Activated CD8-positive, alpha-beta memory T cell treated with anti-CD3 and anti-CD28 coated beads, Interleukin-2, amount 50 U/mL, for 48 hours (primary cell): Measurements from ENCODE around the gene MRPL50.
"Not testable (repeated sequence)": the region's sequence is repeated elsewhere in the genome, so short reads cannot be mapped to it uniquely, and the experiment has no call there.

ENCODE experiments used
- DNase-seq: peaks from one replicate; pipeline ENCODE4 v3.0.0-alpha.2; 2020

The MRPL50 gene

GRCh38 chr9:101417389-101417788, 19.0 kb upstream of the MRPL50 start:
- no peak for DNase-seq

- DNase-seq: no peak
Measured at GRCh38 chr9:101415578-101415977, 17.2 kb upstream of the MRPL50 start.

- no peak for DNase-seq
Measured at GRCh38 chr9:101414839-101415238, 16.4 kb upstream of the MRPL50 start.

GRCh38 chr9:101409079-101409477, 10.7 kb upstream of the MRPL50 start:
- no peak for DNase-seq

GRCh38 chr9:101408374-101409078, 10.1 kb upstream of the MRPL50 start:
- no peak for DNase-seq

GRCh38 chr9:101403516-101404285, 5.3 kb upstream of the MRPL50 start:
- DNase-seq: no peak

- DNase-seq: no peak
Measured at GRCh38 chr9:101400120-101400519, 1.7 kb upstream of the MRPL50 start.

GRCh38 chr9:101399643-101399970, 1.2 kb upstream of the MRPL50 start:
- DNase-seq: no peak

- no peak for DNase-seq
Measured at GRCh38 chr9:101398930-101399642, 668 bp upstream of the MRPL50 start.

GRCh38 chr9:101397746-101398067, 711 bp downstream of the MRPL50 start:
- no peak for DNase-seq

- no peak for DNase-seq
Measured at GRCh38 chr9:101394687-101395086, 3.7 kb downstream of the MRPL50 start.

GRCh38 chr9:101393135-101393534, 5.3 kb downstream of the MRPL50 start:
- DNase-seq: no peak

- DNase-seq: no peak
Measured at GRCh38 chr9:101388507-101388993, 9.9 kb downstream of the MRPL50 start.

GRCh38 chr9:101387871-101388506, 10.4 kb downstream of the MRPL50 start:
- no peak for DNase-seq

- not testable (repeated sequence) for DNase-seq
Measured at GRCh38 chr9:101384873-101385536, 13.4 kb downstream of the MRPL50 start, which contains the start of gene BAAT. TSS of gene BAAT (minus strand) at chr9:101385006. CDS start at chr9:101371404, 13,602 bp downstream.

GRCh38 chr9:101383361-101383760, 15.1 kb downstream of the MRPL50 start:
- DNase-seq: no peak

GRCh38 chr9:101381833-101382342, 16.5 kb downstream of the MRPL50 start:
- no peak for DNase-seq

GRCh38 chr9:101381118-101381517, 17.3 kb downstream of the MRPL50 start:
- DNase-seq: no peak

GRCh38 chr9:101380295-101380694, 18.1 kb downstream of the MRPL50 start:
- no peak for DNase-seq

- DNase-seq: no peak
Measured at GRCh38 chr9:101376111-101376848, 22.1 kb downstream of the MRPL50 start.

GRCh38 chr9:101375546-101375945, 22.9 kb downstream of the MRPL50 start:
- DNase-seq: no peak
